Measurements from ENCODE around the gene PDIA6.
A peak's percentile ranks its signal among the peaks of the same experiment; 100 is the strongest.
"Not testable (repeated sequence)": the region's sequence is repeated elsewhere in the genome, so short reads cannot be mapped to it uniquely, and the experiment has no call there.

Gene PDIA6

DNA sequence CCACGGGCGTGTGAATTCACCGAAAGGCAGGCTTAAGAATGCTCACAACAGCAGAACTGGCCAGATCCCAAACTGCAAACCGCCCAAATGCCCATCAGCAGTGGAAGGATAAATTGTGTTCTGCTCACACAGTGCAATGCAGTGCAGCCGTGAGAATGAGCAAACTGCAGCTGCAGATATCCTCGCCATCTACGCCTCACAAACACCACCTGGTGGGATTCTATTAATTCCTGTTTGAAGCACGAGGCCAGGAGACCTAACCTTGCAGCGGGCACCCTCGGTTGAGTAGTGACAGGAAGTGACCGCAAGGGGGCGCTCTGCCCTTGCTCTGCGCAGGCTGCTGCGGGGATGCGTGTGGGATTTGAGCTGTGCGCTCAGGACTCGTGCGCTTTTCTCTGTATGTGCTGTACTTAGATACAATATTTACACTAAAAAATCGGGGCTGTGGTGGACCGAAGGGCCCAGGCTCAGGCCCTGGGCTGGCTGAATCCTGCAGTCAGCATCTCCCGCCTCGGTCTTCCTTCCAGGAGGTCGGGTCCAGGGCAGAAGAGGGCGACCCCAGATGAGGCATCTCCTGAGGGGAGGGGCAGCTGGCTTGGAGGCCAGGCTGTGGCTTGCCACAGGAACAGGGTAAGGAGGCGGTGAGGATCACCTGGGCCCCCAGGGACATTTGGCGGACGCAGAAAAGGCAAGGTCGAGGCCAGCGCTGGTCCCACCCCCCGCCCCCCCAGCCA, 19.8 kb upstream of the PDIA6 start:
- peak; percentile 80 for DNase-seq (ENCODE audit: low spot score)

DNA sequence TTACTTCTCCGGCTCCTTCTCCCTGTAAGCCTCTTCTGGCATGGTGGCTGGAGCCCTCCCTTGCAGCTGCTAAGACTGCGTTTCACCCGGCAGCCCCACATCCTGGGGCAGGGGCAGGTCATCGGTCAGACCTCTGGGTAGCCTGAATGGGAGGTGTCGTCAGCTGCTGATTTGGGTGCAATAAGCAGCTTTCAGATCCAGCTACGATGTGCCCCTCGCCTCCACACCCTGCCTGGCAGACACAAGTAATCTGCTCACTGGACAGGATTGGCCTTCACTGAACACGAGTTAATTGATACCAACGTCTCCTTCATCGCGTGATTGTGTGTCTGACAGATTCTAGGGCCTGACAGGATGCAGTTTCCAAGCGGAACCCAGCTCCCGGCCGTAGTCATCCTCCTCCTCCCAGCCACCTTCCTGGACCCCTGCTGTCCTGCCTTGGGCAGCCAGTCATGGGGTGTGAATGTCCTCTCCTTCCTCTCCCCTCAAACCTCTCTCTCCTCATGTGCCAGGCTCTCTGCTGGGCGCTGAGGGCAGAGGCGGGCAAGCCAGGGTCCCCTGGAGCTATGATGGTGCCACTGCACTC, 18.9 kb upstream of the PDIA6 start:
- DNase-seq (ENCODE audit: low spot score) = no peak

DNA sequence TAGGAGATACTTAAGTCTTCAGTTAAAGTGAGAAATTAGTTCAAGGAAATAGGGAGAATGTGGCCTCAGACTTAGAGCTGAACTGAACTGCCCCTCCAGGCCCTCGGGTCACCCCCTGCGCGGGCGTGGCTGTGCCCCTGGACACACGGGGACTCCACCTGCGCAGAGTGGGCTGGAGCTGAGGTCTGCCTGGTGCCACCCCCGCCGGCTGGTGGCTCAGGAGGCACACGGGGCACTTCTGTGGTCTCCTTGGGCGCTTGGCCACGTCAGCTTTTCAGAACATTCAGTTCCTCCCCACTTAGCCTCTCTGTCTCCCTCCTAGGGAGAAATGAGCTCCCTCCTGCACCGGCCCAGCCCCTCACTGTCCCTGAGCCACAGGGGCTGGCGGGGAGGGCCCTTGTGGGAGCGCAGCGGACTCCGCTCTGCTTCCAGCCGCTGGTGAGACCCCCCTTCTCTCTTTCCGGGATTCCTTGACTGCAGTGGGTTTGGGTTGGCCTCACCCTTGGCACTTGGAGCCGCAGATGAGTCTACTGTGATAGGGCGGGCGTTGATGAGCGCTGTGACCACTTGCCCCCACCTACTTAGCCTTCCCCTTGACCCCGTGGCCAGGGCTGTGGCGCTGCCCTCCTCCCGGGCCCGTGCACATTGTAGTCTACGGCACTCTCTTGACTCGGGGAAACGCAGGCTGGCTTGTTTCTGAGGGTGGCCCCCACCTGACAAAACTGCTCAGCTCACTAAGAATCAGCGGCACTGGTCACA, 18.2 kb upstream of the PDIA6 start:
- no peak for DNase-seq (ENCODE audit: low spot score)

DNA sequence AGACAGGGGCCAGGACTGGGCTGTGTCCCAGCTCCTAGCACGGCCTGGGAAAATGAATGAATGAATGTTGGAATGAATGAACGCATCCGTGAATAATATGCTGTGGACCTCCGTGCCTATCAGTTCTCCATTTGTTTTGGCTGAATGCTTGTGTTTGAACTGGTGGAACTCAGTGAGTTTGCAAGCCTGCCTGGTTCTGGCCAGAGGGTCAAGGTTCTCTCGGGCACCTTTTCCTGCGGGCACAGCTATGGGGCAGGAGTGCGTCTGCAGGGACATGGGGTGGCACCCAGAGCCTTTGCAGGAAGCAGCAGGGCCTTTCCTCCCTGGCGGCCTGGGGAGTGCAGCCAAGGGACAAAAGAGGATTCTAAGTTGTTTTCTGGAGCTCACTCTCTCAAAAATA, 17.6 kb upstream of the PDIA6 start:
- no peak for DNase-seq (ENCODE audit: low spot score)

DNA sequence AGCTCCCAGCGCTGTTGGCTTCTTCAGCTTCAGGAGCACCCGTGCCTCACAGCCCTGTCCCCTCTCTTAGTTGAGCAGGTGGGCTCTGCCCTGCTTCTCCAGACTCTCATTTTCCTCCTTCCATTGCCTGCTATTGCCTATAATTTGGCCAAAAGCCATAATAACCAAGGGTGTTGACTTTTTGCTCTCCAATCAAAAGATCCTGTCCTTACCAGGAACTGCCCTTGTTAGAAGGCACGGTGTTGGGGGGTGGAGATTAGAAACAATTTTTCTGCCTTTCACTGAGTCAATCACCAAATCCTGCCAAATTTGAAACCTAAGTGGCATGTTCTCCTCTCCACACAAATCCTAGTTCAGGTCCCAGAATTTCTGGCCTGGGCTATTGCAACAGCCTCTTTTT, 16.7 kb upstream of the PDIA6 start:
- no peak for DNase-seq (ENCODE audit: low spot score)

DNA sequence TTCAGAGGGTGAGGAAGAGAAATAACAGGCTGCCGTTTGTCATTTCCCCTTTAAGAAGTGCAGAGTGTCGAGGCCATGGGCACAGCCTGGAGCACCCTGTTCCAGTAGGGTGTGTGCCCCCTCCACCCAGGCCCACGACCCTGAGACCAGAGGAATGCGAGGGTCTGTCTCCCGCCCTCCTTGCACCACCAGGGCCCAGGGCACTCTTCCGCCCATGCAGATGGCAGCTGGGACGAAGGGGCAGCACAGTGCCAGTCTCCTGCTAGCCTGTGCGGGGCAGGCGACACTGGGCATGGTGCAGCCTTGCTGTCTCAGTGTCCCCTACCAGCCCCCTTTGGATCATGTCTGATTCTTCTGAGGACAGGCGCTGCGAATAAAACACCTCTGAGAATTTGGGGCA, 15.8 kb upstream of the PDIA6 start:
- DNase-seq (ENCODE audit: low spot score) = no peak

DNA sequence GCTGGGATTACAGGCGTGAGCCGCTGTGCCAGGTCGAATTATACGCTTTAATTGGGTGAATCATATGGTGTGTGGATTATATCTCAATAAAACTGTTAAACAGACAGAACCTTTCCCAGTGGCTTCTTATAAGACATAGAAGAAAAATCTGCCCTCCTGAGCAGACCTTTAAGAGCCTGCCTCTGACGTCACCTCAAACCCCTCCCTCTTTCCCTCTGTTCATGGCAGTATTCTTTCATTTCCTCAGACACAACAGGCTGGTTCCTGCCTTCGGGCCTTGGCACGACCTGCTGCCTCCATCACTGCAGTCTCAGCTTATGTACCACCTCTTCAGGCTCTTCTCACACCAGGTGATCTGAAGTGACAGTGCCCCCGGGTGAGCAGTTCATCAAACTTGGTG, 14.0 kb upstream of the PDIA6 start:
- no peak for DNase-seq (ENCODE audit: low spot score)

DNA sequence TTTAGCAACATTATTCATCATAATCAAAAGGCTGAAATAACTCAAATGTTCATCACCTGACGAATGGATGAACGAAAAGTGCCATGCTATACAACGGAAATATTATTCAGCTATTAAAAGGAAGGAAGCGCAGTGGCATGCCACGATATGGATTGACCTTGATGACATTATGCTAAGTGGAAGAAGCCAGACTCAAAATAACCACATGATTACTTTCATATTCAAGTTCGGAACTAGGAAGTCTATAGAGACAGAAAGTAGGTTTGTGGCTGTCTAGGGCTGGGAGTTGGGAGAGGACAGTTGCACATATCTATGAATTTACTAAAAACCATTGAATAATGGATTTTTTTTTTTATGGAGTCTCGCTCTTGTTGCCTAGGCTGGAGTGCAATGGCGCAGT, 13.4 kb upstream of the PDIA6 start:
- no peak for DNase-seq (ENCODE audit: low spot score)

DNA sequence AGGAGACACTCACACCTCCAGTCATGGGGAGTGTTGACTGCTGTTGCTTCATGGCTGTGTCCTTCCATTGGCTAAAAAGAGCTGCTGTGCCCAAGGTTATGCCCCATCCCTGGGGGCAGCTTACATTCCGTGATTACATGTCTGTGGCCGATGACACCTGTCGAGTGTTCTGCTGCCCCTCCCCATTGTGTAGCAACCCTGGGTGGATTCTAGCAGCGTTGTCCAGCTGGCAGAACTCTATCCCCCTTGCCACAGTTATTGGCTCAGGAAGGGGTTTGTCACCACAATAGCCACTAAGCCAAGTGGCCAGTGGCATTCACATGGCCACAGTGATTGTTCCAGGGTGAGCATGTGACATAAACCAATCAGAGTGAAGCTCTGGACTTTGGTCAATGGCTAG, 11.6 kb upstream of the PDIA6 start:
- no peak for DNase-seq (ENCODE audit: low spot score)

DNA sequence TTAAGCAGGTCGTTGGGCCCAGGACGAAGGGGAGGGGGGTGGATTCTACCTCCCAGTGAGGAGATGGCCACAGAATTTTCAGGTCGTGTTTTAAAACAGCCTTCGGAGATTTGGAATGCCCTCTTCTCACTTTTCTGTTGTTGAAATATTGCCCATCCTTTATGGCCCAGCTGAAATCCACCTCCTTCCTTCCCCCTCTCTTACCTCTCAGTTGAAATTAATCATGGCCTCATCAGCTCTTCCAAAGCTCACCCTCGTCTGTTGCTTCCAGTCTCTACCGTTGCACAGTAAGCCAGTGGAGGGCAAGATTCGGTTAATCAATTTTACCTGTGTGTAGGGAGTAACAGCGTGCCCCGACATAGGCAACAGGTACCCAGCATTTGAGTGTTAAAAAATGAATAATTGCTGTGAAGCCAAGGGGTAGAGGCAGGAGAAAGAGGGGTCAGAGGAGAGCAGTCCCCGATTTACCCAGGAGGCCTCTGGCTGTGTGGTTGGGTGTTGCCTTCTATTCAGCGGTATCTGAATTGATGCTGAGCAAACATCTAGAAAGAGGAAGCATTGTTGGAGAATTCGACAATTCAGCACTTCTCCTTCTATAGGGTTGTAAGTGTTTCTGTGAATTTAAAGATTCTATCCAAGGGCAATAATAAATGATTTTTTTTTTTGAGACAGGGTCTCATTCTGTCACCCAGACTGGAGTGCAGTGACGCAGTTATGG, 8.6 kb upstream of the PDIA6 start:
- DNase-seq (ENCODE audit: low spot score) = no peak

DNA sequence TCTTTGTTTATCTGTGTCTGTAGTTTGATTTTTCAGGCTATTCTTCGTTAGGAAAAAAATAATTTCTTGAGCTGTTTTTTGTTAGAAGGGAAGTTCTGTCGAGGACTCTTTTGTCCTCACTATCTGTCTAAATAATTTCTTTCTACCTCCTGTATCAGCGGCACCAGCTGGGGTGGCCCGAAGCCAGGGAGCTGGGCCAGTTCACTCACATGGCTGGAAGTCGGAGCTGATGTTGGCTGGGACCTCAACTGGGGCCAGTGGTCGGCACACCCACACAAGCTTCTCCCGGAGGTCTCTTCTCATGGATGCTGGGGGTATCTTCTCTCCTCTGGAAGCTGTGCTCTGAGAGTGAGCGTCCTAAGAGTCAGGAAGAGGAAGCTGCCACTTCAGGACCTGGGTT, 8.0 kb upstream of the PDIA6 start:
- DNase-seq (ENCODE audit: low spot score) = no peak

DNA sequence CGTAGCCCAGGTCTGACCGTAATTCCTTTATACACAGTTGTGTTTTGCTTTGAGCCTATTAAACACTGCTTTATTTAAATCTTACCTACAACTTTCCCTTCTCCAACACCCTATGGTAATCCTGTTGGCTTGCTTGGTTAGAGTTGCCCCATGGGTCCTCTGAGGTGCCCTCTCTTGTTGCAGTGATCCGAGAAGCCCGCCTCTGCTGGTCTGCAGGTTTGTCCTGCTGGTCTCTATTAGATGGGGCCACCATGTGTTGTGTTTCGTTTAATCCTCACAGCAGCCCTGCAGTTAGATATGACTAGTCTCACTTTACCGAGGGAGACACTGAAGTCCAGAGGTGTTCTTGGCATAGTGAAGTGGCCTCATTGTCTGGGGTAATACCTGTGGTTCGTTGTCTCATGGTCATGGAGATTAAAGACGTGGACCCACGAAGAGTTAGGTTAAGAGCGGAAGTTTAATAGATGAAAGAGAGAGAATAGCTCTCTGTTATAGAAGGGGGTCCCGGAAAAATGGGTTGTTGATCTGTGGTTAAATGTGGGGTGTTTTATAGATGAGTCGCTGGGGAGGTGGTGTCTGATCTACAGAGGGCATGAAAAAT, 7.2 kb upstream of the PDIA6 start:
- no peak for DNase-seq (ENCODE audit: low spot score)

DNA sequence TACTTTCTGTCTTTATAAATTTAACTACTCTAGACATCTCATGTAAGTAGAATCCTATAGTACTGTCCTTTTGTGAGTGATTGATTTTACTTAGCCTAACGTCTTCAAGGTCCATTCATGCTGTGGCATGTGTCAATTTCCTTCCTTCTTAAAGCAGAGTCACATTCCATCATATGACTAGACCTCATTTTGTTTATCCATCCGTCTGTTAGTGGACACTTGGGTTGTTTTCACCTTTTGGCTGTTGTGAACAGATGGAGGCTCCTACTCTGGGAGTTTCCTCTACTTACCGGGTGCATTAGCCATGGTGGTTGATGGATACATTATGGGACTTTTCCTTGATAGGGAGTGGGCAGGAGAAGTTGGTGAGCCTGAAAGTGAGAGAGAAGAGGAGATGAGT, 6.4 kb upstream of the PDIA6 start:
- no peak for DNase-seq (ENCODE audit: low spot score)

DNA sequence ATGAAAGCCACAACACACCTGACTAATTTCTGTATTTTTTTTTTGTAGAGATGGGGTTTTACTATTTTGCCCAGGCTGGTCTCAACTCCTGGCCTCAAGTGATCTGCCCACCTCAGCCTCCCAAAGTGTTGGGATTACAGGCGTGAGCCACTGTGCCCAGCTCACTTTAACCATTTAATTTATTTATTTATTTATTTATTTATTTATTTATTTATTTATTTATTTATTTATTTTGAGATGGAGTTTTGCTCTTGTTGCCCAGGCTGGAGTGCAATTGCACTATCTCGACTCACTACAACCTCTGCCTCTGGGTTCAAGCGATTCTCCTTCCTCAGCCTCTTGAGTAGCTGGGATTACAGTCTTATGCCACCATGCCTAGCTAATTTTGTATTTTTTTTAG, 5.7 kb upstream of the PDIA6 start:
- DNase-seq (ENCODE audit: low spot score) = not testable (repeated sequence)

DNA sequence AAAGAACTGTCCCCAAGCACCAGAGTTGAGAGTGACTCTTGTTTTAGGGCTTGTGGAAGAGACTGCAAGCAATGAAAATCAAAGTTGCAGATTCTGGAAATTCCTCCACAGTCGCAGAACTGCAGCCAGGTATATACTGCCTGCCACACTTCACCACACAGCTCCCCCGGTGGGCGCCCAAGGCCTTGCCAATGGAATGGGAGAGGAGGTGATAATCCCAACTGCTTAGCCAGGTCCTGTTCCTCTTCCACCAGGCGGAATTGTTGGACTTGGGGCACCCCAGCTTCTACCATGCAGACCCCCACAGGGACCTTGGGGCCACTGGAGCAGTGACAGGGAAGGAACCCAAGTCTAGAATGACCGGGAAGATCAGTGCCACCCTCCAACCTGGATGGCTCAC, 4.8 kb upstream of the PDIA6 start:
- DNase-seq (ENCODE audit: low spot score) = no peak

DNA sequence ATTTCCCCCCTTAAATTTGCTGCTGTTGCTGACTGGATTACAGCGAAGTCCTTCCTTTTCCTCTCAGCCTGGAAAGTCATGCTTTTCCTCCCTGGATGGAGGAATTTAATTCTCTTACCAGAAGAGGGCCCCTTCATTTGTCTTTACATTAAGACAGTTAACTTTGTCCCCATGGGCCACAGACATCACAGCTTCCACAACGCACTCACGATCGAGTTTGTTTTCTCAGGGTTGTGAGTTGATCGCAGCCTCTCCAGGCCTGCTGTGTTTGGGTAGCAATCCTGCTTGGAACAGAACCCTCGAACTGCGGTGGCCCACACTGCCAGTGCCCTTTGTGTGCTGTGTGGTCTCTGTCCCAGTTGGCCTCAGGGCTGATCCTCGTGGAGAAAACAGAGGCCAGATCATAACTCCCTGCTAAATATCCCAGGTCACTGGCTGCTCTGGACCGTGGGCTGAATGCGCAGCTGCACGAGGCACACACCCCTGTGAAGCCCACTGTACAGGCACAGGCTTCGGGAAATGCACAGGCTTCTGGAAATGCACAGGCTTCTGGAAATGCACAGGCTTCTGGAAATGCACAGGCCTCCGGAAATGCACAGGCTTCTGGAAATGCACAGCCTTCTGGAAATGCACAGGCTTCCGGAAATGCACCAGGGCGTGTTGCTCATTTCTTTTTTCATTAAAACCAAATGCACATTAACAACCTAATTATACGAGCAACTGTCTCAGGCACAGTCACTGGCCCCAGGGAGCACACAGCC, 2.2 kb upstream of the PDIA6 start:
- DNase-seq (ENCODE audit: low spot score) = no peak

DNA sequence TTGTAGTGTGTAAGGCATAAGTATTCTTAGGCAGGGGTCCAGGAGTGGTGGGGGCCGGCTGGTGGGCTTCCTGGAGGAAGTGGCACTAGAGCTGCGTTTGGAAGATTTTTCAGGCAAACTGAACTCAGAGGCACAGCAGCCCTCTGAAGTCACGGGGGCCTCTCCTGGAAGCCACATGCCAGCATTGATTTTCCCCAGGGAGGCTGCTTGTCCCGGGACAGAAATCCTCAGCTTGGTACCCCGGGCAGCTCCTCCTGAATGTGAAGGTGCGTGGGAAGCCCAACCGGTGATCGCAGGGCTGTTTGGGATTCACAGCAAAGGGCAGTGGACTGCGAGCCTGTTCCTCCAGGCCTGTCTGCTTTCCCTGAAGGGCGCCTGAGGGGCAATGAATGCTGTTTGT, 1.6 kb upstream of the PDIA6 start:
- DNase-seq (ENCODE audit: low spot score) = no peak

DNA sequence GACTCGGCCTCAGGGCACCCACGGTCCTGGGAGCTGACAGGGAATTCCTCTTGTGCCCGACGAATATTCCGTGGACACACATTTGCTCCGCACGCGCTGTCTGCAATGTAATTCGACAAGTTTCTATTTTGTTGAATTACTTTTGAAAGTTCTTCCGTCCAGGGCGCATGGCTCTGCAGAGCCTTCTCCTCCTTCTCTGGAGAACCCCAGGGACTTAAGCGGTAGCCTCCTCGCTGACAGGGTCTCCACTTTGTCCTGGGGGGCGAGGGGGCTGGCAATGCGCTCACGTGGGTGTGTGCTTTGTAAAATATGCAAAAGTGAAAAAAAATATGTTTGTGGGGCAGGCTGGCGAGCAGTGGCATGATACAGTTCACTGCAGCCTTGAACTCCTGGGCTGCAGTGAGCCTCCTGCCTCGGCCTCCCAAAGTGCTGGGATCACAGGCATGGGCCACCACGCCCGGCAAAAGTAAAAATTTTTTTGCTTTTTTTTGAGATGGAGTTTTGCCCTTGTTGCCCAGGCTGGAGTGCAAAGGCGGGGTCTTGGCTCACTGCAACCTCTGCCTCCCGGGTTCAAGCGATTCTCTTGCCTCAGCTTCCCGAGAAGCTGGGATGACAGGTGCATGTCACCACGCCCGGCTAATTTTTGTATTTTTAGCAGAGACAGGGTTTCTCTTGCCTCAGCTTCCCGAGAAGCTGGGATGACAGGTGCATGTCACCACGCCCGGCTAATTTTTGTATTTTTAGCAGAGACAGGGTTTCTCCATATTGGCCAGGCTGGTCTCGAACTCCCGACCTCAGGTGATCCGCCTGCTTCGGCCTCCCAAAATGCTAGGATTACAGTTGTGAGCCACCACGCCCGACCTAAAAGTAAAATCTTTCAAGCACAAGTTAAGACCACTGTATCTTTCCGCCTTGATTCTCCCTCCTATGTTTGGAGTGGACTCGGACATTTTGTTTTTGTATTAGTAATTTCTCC, 866 bp upstream of the PDIA6 start:
- not testable (repeated sequence) for DNase-seq (ENCODE audit: low spot score)

DNA sequence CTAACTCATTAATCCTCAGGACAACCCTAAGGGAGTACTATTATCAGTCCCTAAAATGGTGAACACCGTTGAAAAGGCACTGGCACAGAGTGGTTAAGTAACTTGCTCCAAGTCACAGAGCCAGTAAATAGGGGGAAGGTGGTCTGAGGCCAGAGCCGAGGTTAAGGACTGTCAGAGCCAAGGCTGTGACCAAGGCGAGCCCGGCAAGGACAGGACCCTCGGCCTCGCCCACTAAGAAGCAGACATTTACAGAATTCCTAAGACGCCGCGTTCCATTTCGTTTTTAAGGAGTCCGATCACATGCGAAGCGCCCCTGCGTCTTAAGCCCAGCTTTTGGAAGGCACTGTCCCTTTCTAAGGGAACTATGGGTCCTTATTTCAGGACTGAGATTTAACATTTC, 1.1 kb downstream of the PDIA6 start:
- no peak for DNase-seq (ENCODE audit: low spot score)
